K562 (cell line): ENCODE measurements around the gene CAPRIN1. TPM values are rescaled to one million over a fixed set of nuclear protein-coding genes. Genes with fewer than 3 reads are reported as not detected.

Experiments
- ATAC-seq: fragments of 200-7000 bp; cut with Tn5 transposase; 3 replicates; pipeline ENCODE4 v1.9.1; 2020; ENCODE audit warnings: moderate library complexity
- BruUV-seq: library from RNA; stranded (reverse); fragments of 400-500 nt; replicated peaks from 2 replicates; lab custom pipeline; 2021; lab: Mats Ljungman, UMichigan
- CTCF ChIA-PET: fragments of 300-600 bp; formaldehyde crosslinking; extraction: SDS; loops from one replicate; lab custom pipeline; 2021; ENCODE audit warnings: low intra/inter-chr PET ratio; lab: Yijun Ruan, JAX
- POLR2A ChIA-PET: fragments of 300-600, 350-650 bp; sonication (Branson Sonifier 250); formaldehyde crosslinking; extraction: SDS; loops from one replicate; lab custom pipeline; 2021; ENCODE audit warnings: antibody characterized with exemption, inconsistent platforms; lab: Yijun Ruan, JAX
- DNase-seq, 4 experiments: peaks; one replicate each; pipeline versions ENCODE4 v3.0.0 to v3.0.0-alpha.2; 2011 to 2018; ENCODE audit warnings: low spot score in 3 of 4, mixed read lengths in 3 of 4; ENCODE audit errors: extremely low read depth in 1 of 4
- FAIRE-seq: peaks from 2 replicates; lab custom pipeline; 2011; peaks lifted over from hg19 to GRCh38; lab: Jason Lieb, UNC
- H2AFZ ChIP-seq: 2 replicates; pipeline ENCODE4 v1.6.0; 2011; ENCODE audit warnings: low read depth, low read length, control low read depth, inconsistent platforms
- H3K27ac ChIP-seq: fragments of 200-600 bp; 3 replicates; pipeline ENCODE4 v1.8.0; 2011; ENCODE audit warnings: low read depth, mild to moderate bottlenecking, control low read depth, inconsistent platforms, low read length, moderate library complexity, mixed read lengths; ENCODE audit errors: extremely low read depth
- H3K27me3 ChIP-seq, 2 experiments: fragments of 300-600 bp in 1 of 2; 2 replicates in 1 of 2; 3 replicates in 1 of 2; pipeline versions ENCODE4 v1.6.0 to v1.8.0; 2011; ENCODE audit warnings: inconsistent platforms in 2 of 2, low read length in 2 of 2, mild to moderate bottlenecking in 1 of 2, mixed read lengths in 1 of 2, moderate library complexity in 1 of 2; ENCODE audit not compliant: control insufficient read depth in 2 of 2, insufficient read depth in 2 of 2
- H3K36me3 ChIP-seq: fragments of 300-600 bp; 3 replicates; pipeline ENCODE4 v1.8.0; 2011; ENCODE audit warnings: mild to moderate bottlenecking, low read length, inconsistent platforms; ENCODE audit not compliant: control insufficient read depth, insufficient read depth
- H3K4me1 ChIP-seq, 2 experiments: fragments of 200-600 bp in 1 of 2; replicated peaks in 1 of 2; 2 replicates in 1 of 2; 3 replicates in 1 of 2; pipeline versions ENCODE4 v1.5.1 to v1.8.0; 2011; ENCODE audit warnings: inconsistent platforms in 2 of 2, low read length in 2 of 2, mild to moderate bottlenecking in 1 of 2, mixed read lengths in 1 of 2, moderate library complexity in 1 of 2; ENCODE audit not compliant: control insufficient read depth in 2 of 2, insufficient read depth in 2 of 2
- H3K4me2 ChIP-seq: 2 replicates; pipeline ENCODE4 v1.6.1; 2011; ENCODE audit warnings: low read length, control low read depth, inconsistent platforms, mixed read lengths; ENCODE audit not compliant: insufficient read depth
- H3K4me3 ChIP-seq: fragments of 200-600 bp; sonication (generic), shearing (Covaris generic); 2 replicates; pipeline ENCODE4 v1.5.1; 2016; ENCODE audit warnings: control low read depth, inconsistent platforms
- H3K79me2 ChIP-seq: fragments of 200-600 bp; 3 replicates; pipeline ENCODE4 v1.8.0; 2011; ENCODE audit warnings: low read length, inconsistent platforms; ENCODE audit not compliant: control insufficient read depth, insufficient read depth
- H3K9ac ChIP-seq, 2 experiments: 2 replicates each; pipeline versions ENCODE4 v1.6.0 to v1.6.1; 2011; ENCODE audit warnings: low read depth in 2 of 2, low read length in 2 of 2, control low read depth in 1 of 2, inconsistent platforms in 1 of 2, mild to moderate bottlenecking in 1 of 2, mixed read lengths in 1 of 2; ENCODE audit not compliant: insufficient read depth in 1 of 2
- H3K9me1 ChIP-seq: one replicate; pipeline ENCODE4 v1.6.0; 2011; ENCODE audit warnings: inconsistent platforms, mild to moderate bottlenecking, low read length, moderate library complexity; ENCODE audit not compliant: control insufficient read depth, insufficient read depth
- H3K9me3 ChIP-seq: replicated peaks from 2 replicates; pipeline ENCODE4 v1.5.1; 2011; ENCODE audit warnings: low read depth, low read length, inconsistent platforms; ENCODE audit not compliant: control insufficient read depth, insufficient read depth
- H4K20me1 ChIP-seq: replicated peaks from 2 replicates; pipeline ENCODE4 v1.6.1; 2011; ENCODE audit warnings: low read length, inconsistent platforms, mixed read lengths; ENCODE audit not compliant: control insufficient read depth, insufficient read depth
- ARID2 ChIP-seq: fragments of 450-650 bp; IDR thresholded peaks from 2 replicates; pipeline ENCODE4 v1.6.1; 2017; ENCODE audit warnings: antibody characterized with exemption, mild to moderate bottlenecking
- CBFB ChIP-seq: sonication (generic); formaldehyde crosslinking; IDR thresholded peaks from 2 replicates; pipeline ENCODE4 v1.4.0; 2020; ENCODE audit warnings: mild to moderate bottlenecking, missing genetic modification reagents
- GTF2A2 ChIP-seq: IDR thresholded peaks from 2 replicates; pipeline ENCODE4 v1.6.1; 2016; ENCODE audit warnings: mild to moderate bottlenecking, missing genetic modification characterization, missing compliant biosample characterization
- HDAC8 ChIP-seq: fragments of 450-650 bp; IDR thresholded peaks from 2 replicates; pipeline ENCODE4 v1.6.1; 2016; ENCODE audit warnings: mild to moderate bottlenecking, missing genetic modification characterization, moderate library complexity, missing compliant biosample characterization
- NR2F6 ChIP-seq: fragments of 450-650 bp; formaldehyde crosslinking; IDR thresholded peaks from 2 replicates; pipeline ENCODE4 v1.4.0; 2020; ENCODE audit warnings: mild to moderate bottlenecking
- PHF8 ChIP-seq: fragments of 200-600 bp; sonication (generic); IDR thresholded peaks from 2 replicates; pipeline ENCODE4 v1.6.1; 2012; ENCODE audit warnings: mixed run types, mild to moderate bottlenecking, inconsistent platforms, low read length, moderate library complexity, borderline replicate concordance
- PTRF ChIP-seq: fragments of 450-650 bp; IDR thresholded peaks from 2 replicates; pipeline ENCODE4 v1.6.1; 2016; ENCODE audit warnings: mild to moderate bottlenecking, missing genetic modification characterization, missing compliant biosample characterization
- SIN3A ChIP-seq, 2 experiments: fragments of 150-350 bp in 1 of 2; IDR thresholded peaks; 2 replicates each; pipeline ENCODE4 v1.6.1; 2011 to 2016; ENCODE audit warnings: borderline replicate concordance in 2 of 2, low read depth in 2 of 2, low read length in 2 of 2, mild to moderate bottlenecking in 2 of 2, moderate library complexity in 2 of 2; ENCODE audit not compliant: control insufficient read depth in 1 of 2
- TGIF2 ChIP-seq: sonication (generic); formaldehyde crosslinking; IDR thresholded peaks from 2 replicates; pipeline ENCODE4 v1.8.1; 2022; ENCODE audit warnings: mild to moderate bottlenecking, missing genetic modification reagents, moderate library complexity
- WGBS: fragments of 100-300 bp; shearing (Covaris generic); methylation state at CpG from one replicate; pipeline ENCODE4 v1.1.6; 2016; ENCODE audit warnings: low coverage, mixed read lengths; ENCODE audit not compliant: insufficient coverage; ENCODE audit errors: missing lambda C conversion rate; 5-methylcytosine and 5-hydroxymethylcytosine counted together
- in situ Hi-C: fragments of 300-500 bp; cut with MboI; formaldehyde crosslinking; loops from 4 replicates; pipeline ENCODE4 v1.15.0; 2018; ENCODE audit warnings: inconsistent platforms, mixed read lengths
- intact Hi-C: fragments of 100-400 bp; cut with micrococcal nuclease; formaldehyde crosslinking; loops from 2 replicates; pipeline ENCODE4 v1.14.2; 2022
- polyA plus RNA-seq, 8 experiments: library from polyadenylated mRNA; depleted of rRNA in 4 of 8; stranded (reverse) in 5 of 8; unstranded in 3 of 8; fragments of >200 nt; fragmentation: Nextera tagmentation in 2 of 8; fragmentation: Illumina TruSeq in 1 of 8; extraction: Ambion mirVana in 2 of 8; extraction: Trizol in 1 of 8; gene quantifications; 2 replicates each; pipeline versions ENCODE4 v1.2.1 to v1.2.3, GENCODE V29; 2011 to 2014; ENCODE audit warnings: inconsistent platforms in 1 of 8, missing spikeins in 1 of 8
- total RNA-seq, 7 experiments: library from RNA; depleted of rRNA in 6 of 7; stranded (reverse); fragments of >200 nt in 6 of 7; fragmentation: Illumina TruSeq in 2 of 7; extraction: Trizol in 2 of 7; gene quantifications; 2 replicates each; pipeline versions ENCODE4 v1.2.1 to v1.2.3, GENCODE V29; 2011 to 2021; ENCODE audit warnings: low replicate concordance in 1 of 7
- TF ChIP-seq, protein P1 (sequence below): fragments of 250-450 bp; sonication (Bioruptor Pico); IDR thresholded peaks from 2 replicates; pipeline ENCODE4 v1.4.0; 2020; ENCODE audit warnings: mild to moderate bottlenecking, moderate library complexity
- TF ChIP-seq, protein P2 (sequence below): fragments of 250-450 bp; sonication (Bioruptor Pico); IDR thresholded peaks from 2 replicates; pipeline ENCODE4 v1.5.1; 2021; ENCODE audit warnings: mild to moderate bottlenecking
- TF ChIP-seq, protein P3 (sequence below): fragments of 450-650 bp; IDR thresholded peaks from 2 replicates; pipeline ENCODE4 v1.6.1; 2017; ENCODE audit warnings: antibody characterized with exemption

Gene CAPRIN1
- total and polyA plus RNA-seq, 9 of the 15 experiments (the other 6 are each of a cell fraction or from before 2014, with no cell fraction given): 49.6 to 271 (median 244) TPM

DNA sequence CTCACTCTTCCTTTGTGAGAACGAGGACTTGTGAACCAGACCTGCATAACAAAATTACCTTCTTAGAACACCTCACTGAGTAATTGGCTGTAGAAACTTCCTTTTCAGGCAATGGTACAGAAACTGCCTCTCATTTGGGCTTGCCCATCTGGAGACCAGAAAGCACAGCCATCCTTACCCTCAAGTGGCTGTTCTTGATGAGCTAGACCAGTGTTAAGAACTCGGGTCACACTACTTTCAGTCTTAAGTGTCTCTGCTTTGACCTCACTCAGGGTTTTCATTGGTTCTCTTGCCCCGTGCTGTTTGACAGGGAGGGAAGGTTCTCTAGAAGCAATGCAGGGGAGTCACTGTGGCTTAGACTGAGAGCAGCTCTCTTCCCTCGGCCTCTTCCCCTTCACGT is 83.2 kb downstream of the CAPRIN1 start:
- in situ Hi-C loops: no loop called here
- 95% methylated on average over 5 of the region's 5 CpGs for WGBS
- BruUV-seq: no TSS peak
- Histone ChIP-seq H4K20me1 (0 out of 2 replicates have a peak, but pooled peaks cover 3% of the 10 kb centered on the region), H3K36me3 (peaks cover 96% of the 10 kb centered on the region), H3K9me1 (peaks cover 2% of the 10 kb centered on the region), H3K9ac (no peak overlapping the region), H3K9me3 (no peaks in the 10 kb centered on the region), H3K79me2 (no peaks in the 10 kb centered on the region), H3K27me3 (no peaks in the 10 kb centered on the region), H3K4me3 (no peak overlapping the region), H3K4me1 (no peaks in the 10 kb centered on the region), H3K4me2 (no peak overlapping the region), H3K27ac (no peak overlapping the region), H2AFZ (no peak overlapping the region)
- intact Hi-C loops: no loop called here
- FAIRE-seq (no peak), ATAC-seq (no peak), DNase-seq (no peak)
- POLR2A ChIA-PET: interaction anchor here (0.8 to 1.3 kb wide), 3 partner anchors 10 to 24 kb away, joined by 3 read pairs; no protein-coding TSS in a partner anchor
- CTCF ChIA-PET: no interaction called here
- no peak for TF ChIP-seq TGIF2 (CRISPR knock-in tag)
- TF ChIP-seq, protein P1, sequence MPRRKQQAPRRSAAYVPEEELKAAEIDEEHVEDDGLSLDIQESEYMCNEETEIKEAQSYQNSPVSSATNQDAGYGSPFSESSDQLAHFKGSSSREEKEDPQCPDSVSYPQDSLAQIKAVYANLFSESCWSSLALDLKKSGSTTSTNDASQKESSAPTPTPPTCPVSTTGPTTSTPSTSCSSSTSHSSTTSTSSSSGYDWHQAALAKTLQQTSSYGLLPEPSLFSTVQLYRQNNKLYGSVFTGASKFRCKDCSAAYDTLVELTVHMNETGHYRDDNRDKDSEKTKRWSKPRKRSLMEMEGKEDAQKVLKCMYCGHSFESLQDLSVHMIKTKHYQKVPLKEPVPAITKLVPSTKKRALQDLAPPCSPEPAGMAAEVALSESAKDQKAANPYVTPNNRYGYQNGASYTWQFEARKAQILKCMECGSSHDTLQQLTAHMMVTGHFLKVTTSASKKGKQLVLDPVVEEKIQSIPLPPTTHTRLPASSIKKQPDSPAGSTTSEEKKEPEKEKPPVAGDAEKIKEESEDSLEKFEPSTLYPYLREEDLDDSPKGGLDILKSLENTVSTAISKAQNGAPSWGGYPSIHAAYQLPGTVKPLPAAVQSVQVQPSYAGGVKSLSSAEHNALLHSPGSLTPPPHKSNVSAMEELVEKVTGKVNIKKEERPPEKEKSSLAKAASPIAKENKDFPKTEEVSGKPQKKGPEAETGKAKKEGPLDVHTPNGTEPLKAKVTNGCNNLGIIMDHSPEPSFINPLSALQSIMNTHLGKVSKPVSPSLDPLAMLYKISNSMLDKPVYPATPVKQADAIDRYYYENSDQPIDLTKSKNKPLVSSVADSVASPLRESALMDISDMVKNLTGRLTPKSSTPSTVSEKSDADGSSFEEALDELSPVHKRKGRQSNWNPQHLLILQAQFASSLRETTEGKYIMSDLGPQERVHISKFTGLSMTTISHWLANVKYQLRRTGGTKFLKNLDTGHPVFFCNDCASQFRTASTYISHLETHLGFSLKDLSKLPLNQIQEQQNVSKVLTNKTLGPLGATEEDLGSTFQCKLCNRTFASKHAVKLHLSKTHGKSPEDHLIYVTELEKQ: no peak
- no peak for TF ChIP-seq CBFB (CRISPR knock-in tag)
- no peak for TF ChIP-seq GTF2A2 (tag)
- TF ChIP-seq PTRF (tag): no peak
- TF ChIP-seq, protein P2, sequence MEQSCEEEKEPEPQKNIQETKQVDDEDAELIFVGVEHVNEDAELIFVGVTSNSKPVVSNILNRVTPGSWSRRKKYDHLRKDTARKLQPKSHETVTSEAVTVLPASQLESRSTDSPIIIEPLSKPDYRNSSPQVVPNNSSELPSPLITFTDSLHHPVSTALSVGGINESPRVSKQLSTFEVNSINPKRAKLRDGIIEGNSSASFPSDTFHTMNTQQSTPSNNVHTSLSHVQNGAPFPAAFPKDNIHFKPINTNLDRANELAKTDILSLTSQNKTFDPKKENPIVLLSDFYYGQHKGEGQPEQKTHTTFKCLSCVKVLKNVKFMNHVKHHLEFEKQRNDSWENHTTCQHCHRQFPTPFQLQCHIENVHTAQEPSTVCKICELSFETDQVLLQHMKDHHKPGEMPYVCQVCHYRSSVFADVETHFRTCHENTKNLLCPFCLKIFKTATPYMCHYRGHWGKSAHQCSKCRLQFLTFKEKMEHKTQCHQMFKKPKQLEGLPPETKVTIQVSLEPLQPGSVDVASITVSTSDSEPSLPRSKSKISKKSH (CRISPR knock-in tag): no peak
- no peak for TF ChIP-seq HDAC8 (tag)
- no peak for TF ChIP-seq PHF8
- no peak for TF ChIP-seq NR2F6 (CRISPR knock-in tag)
- TF ChIP-seq ARID2: no peak
- TF ChIP-seq, protein P3, sequence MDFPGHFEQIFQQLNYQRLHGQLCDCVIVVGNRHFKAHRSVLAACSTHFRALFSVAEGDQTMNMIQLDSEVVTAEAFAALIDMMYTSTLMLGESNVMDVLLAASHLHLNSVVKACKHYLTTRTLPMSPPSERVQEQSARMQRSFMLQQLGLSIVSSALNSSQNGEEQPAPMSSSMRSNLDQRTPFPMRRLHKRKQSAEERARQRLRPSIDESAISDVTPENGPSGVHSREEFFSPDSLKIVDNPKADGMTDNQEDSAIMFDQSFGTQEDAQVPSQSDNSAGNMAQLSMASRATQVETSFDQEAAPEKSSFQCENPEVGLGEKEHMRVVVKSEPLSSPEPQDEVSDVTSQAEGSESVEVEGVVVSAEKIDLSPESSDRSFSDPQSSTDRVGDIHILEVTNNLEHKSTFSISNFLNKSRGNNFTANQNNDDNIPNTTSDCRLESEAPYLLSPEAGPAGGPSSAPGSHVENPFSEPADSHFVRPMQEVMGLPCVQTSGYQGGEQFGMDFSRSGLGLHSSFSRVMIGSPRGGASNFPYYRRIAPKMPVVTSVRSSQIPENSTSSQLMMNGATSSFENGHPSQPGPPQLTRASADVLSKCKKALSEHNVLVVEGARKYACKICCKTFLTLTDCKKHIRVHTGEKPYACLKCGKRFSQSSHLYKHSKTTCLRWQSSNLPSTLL: no peak
- no peak for TF ChIP-seq SIN3A (IDR thresholded peaks at IDR 0.05; ENCODE audit: borderline replicate concordance in 2 of 2, control insufficient read depth in 1 of 2, low read depth in 2 of 2, low read length in 2 of 2)
